Progenitor cell of endocrine pancreas (in vitro differentiated cells): Measurements from ENCODE around the gene BMPER. TPM values are rescaled to one million over a fixed set of nuclear protein-coding genes. Genes with fewer than 3 reads are reported as not detected.

ENCODE experiments used
- DNase-seq: peaks from one replicate; pipeline ENCODE4 v3.0.0; 2021; ENCODE audit warnings: low spot score; ENCODE audit not compliant: unreplicated experiment
- H3K27ac Mint-ChIP-seq: 2 replicates; pipeline ENCODE4 v1.8.0; 2021; ENCODE audit warnings: mild to moderate bottlenecking, moderate library complexity, mixed read lengths
- H3K27me3 Mint-ChIP-seq: 2 replicates; pipeline ENCODE4 v1.8.0; 2021; ENCODE audit warnings: mixed read lengths
- H3K36me3 Mint-ChIP-seq: 2 replicates; pipeline ENCODE4 v1.8.0; 2022; ENCODE audit warnings: mixed read lengths; ENCODE audit not compliant: insufficient read depth
- H3K4me1 Mint-ChIP-seq: 2 replicates; pipeline ENCODE4 v1.8.0; 2021; ENCODE audit warnings: low read depth, mixed read lengths
- H3K4me3 Mint-ChIP-seq: 2 replicates; pipeline ENCODE4 v1.8.0; 2021; ENCODE audit warnings: low read depth, mild to moderate bottlenecking, moderate library complexity, mixed read lengths
- H3K9me3 Mint-ChIP-seq: 2 replicates; pipeline ENCODE4 v1.8.0; 2021; ENCODE audit warnings: low read depth, mixed read lengths
- total RNA-seq: library from RNA; stranded (reverse); gene quantifications from 2 replicates; pipeline ENCODE4 v1.2.1, GENCODE V29; 2021
- TF ChIP-seq, protein P1 (sequence below): fragments of 200-600 bp; sonication (generic); IDR thresholded peaks from one replicate; pipeline ENCODE4 v1.5.0; 2021; ENCODE audit warnings: antibody characterized with exemption, mild to moderate bottlenecking; ENCODE audit not compliant: unreplicated experiment

The BMPER gene
- total RNA-seq, 1 donor from 2014 or later = 0.36 TPM

DNA sequence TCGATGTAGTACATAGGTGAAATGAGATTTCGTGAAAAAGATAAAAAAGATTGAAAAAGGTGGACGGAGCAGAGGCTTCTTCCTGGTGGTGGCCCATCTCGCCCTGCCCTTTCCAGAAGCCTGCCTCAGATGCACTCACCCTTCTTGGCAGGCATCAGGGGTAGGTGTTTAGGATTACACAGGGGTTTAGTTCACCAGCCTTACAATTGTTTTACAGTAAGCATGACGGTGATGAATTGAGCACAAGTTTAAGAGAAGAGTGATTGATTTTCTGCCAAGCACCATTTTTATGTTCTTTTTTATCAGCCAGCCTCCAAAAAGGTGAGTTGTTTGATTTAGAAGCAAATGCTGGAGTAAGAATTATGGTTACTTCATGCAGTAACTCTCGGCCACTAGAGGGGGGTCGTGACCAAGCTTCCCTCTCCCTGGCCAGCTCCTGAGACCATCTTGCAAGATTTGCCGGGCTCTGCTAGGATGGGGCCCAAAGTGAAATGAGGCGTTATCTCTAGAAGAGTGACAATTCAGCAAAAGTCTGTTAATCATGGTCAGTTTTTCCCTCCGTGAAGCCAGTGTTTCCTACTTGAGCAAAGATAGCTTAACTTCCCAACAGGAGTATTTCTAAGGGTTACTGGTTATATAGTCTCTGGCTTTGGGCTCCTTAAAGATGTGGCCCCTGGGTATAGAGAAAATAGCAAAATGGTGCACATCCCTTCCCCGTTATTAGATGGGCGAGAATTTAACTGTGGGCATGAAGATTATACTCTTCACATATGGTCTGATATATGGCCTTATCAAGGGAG is 228.8 kb downstream of the BMPER start:
- H3K4me3 Mint-ChIP-seq = no peak overlapping the region
- H3K9me3 Mint-ChIP-seq = no peaks in the 10 kb centered on the region
- H3K27me3 Mint-ChIP-seq = no peaks in the 10 kb centered on the region
- peaks cover 5% of the 10 kb centered on the region for H3K4me1 Mint-ChIP-seq
- peak; percentile 65 for DNase-seq
- no peaks in the 10 kb centered on the region for H3K36me3 Mint-ChIP-seq
- H3K27ac Mint-ChIP-seq = no peak overlapping the region
- TF ChIP-seq, protein P1, sequence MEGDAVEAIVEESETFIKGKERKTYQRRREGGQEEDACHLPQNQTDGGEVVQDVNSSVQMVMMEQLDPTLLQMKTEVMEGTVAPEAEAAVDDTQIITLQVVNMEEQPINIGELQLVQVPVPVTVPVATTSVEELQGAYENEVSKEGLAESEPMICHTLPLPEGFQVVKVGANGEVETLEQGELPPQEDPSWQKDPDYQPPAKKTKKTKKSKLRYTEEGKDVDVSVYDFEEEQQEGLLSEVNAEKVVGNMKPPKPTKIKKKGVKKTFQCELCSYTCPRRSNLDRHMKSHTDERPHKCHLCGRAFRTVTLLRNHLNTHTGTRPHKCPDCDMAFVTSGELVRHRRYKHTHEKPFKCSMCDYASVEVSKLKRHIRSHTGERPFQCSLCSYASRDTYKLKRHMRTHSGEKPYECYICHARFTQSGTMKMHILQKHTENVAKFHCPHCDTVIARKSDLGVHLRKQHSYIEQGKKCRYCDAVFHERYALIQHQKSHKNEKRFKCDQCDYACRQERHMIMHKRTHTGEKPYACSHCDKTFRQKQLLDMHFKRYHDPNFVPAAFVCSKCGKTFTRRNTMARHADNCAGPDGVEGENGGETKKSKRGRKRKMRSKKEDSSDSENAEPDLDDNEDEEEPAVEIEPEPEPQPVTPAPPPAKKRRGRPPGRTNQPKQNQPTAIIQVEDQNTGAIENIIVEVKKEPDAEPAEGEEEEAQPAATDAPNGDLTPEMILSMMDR = peak; percentile 90

DNA sequence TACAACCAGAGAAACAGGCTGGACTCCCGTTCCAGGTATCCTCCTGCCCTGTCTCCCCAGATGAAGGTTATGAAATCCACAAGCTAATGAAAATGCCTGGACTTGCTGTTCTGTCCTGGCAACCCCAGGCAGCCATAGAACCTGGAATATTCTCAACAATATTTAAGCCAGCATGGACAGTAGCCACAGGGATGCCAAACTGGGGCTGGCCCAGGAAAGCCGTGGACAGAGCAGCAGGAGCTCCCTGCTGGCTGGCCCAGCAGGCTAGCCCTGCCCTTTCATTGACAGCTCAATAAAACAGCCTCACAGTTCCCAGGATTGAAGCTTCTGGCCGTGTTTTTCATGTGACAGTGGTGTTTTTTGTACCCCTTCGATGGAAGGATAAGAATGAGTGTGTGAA is 230.6 kb downstream of the BMPER start:
- Mint-ChIP-seq H3K4me3 (no peak overlapping the region), H3K9me3 (no peaks in the 10 kb centered on the region), H3K4me1 (peaks cover 9% of the 10 kb centered on the region), H3K27ac (no peak overlapping the region), H3K36me3 (no peaks in the 10 kb centered on the region), H3K27me3 (no peaks in the 10 kb centered on the region)
- DNase-seq = no peak
- TF ChIP-seq, protein P1 = no peak

DNA sequence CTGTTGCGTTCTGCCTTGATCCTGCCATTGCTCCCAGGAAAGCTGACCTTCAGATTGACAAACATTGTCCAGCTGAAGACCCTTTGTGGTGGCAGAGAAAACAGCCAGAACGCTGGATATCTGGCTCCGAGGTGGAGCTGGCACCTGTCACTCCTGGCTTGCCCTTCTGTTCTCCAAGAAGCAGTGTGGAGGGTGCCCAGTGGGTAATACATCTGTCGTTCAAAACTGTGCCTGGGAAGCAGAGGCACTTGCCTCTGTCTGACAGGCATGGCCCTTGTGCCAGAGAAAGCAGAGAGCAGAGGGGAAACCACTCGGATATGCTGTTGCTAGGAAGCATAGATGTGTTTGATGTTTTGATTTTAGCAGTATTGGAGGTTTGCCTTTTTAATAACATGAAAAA is 231.4 kb downstream of the BMPER start:
- no peaks in the 10 kb centered on the region for H3K9me3 Mint-ChIP-seq
- H3K4me3 Mint-ChIP-seq = no peak overlapping the region
- no peak for DNase-seq
- no peak overlapping the region for H3K27ac Mint-ChIP-seq
- peaks cover 9% of the 10 kb centered on the region for H3K4me1 Mint-ChIP-seq
- TF ChIP-seq, protein P1 = no peak
- H3K36me3 Mint-ChIP-seq = no peaks in the 10 kb centered on the region
- no peaks in the 10 kb centered on the region for H3K27me3 Mint-ChIP-seq

DNA sequence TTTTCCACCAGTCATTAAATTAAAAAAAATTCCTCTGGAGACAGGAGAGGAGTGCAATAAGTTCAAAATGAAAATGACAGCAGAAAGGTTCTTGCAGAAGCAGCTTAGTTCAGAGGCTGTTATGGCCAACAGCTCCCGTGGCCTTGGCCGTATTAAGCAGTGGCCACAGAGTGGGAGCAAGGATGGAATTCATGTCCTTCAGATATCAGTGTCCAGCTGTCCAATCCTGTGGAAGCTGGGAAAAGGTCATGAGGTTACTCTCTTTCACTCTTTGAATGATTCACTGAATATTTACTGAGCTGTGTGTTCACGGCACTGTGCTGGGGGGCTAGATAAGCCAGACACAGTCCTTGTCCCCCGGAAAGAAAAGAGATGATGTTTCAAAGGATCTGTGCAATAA is 231.8 kb downstream of the BMPER start:
- DNase-seq = no peak
- Mint-ChIP-seq H3K4me1 (peaks cover 9% of the 10 kb centered on the region), H3K4me3 (no peak overlapping the region), H3K27me3 (no peaks in the 10 kb centered on the region), H3K27ac (no peak overlapping the region), H3K9me3 (no peaks in the 10 kb centered on the region), H3K36me3 (no peaks in the 10 kb centered on the region)
- TF ChIP-seq, protein P1 = no peak

DNA sequence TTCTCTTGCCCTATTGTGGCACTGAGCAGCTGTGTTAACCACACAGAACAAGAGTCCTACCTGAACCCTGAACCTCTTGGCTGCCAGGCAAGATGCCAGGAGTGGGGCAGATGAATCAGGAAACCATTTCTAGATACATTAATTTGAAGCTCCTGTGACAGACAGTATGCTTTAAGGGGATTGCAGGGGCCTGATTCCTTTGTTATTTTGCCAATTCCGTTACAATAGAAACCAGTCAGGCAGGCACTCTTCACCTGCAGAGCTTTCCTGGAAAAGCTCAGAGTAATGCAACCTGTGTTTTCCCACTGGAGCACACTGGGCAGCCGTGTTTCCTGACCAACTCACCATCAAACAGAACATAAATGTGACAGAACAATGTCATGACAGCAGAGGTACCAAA is 233.1 kb downstream of the BMPER start:
- no peak for DNase-seq
- H3K4me3 Mint-ChIP-seq = no peak overlapping the region
- H3K4me1 Mint-ChIP-seq = peaks cover 9% of the 10 kb centered on the region
- no peaks in the 10 kb centered on the region for H3K27me3 Mint-ChIP-seq
- H3K9me3 Mint-ChIP-seq = no peaks in the 10 kb centered on the region
- TF ChIP-seq, protein P1 = no peak
- no peak overlapping the region for H3K27ac Mint-ChIP-seq
- H3K36me3 Mint-ChIP-seq = no peaks in the 10 kb centered on the region
